PC-9 (cell line): Measurements from ENCODE around the gene NGEF.

Source experiments
- CTCF ChIP-seq: fragments of 200-600 bp; sonication (generic); conservative IDR thresholded peaks from 2 replicates; pipeline ENCODE4 v1.6.1; 2017; ENCODE audit warnings: mixed run types, antibody characterized with exemption, mild to moderate bottlenecking, moderate library complexity
- EZH2 ChIP-seq: fragments of 200-600 bp; sonication (generic); IDR thresholded peaks from 2 replicates; pipeline ENCODE4 v1.8.0; 2017; ENCODE audit warnings: antibody characterized with exemption, low read depth

- TF ChIP-seq CTCF (no peak), EZH2 (no peak)
These were observed 88.6 kb downstream of the NGEF start for GRCh38 chr2:232924433-232924832.
